Fibroblast of the conjunctiva (primary cell): ENCODE results near the gene EFNA3.

Experiments
- DNase-seq: peaks from one replicate; pipeline ENCODE4 v3.0.0-alpha.2; 2010; ENCODE audit warnings: low read depth

EFNA3 gene

GRCh38 chr1:155068599-155068998, 10.0 kb upstream of the EFNA3 start:
- DNase-seq, result no peak

GRCh38 chr1:155069551-155070157, 9.0 kb upstream of the EFNA3 start:
- no peak for DNase-seq

GRCh38 chr1:155070158-155070621, 8.4 kb upstream of the EFNA3 start:
- DNase-seq, result no peak

GRCh38 chr1:155070721-155071569, 7.7 kb upstream of the EFNA3 start:
- DNase-seq, result no peak

- DNase-seq, result no peak
Measured at GRCh38 chr1:155071701-155072100, 6.9 kb upstream of the EFNA3 start.

GRCh38 chr1:155072531-155073289, 5.9 kb upstream of the EFNA3 start:
- no peak for DNase-seq

GRCh38 chr1:155073377-155074242, 5.0 kb upstream of the EFNA3 start:
- DNase-seq, result no peak

GRCh38 chr1:155075535-155075934, 3.1 kb upstream of the EFNA3 start:
- DNase-seq, result no peak

- DNase-seq, result no peak
Measured at GRCh38 chr1:155076371-155076770, 2.3 kb upstream of the EFNA3 start.

GRCh38 chr1:155077346-155077745, 1.3 kb upstream of the EFNA3 start:
- no peak for DNase-seq

GRCh38 chr1:155077758-155078445, 735 bp upstream of the EFNA3 start:
- DNase-seq, result no peak

- no peak for DNase-seq
Measured at GRCh38 chr1:155079210-155079486, 511 bp downstream of the EFNA3 start.

- no peak for DNase-seq
Measured at GRCh38 chr1:155079487-155080311, 1.1 kb downstream of the EFNA3 start.

GRCh38 chr1:155080312-155081228, 1.9 kb downstream of the EFNA3 start:
- no peak for DNase-seq

- no peak for DNase-seq
Measured at GRCh38 chr1:155081472-155082300, 3.0 kb downstream of the EFNA3 start.

GRCh38 chr1:155082301-155083051, 3.8 kb downstream of the EFNA3 start:
- no peak for DNase-seq

GRCh38 chr1:155083052-155083541, 4.5 kb downstream of the EFNA3 start:
- DNase-seq, result no peak
